Measurements from ENCODE around the gene TMEM132C.

Gene TMEM132C

GRCh38 chr12:128235635-128236417 lies 31.1 kb upstream of the TMEM132C start:
- Histone ChIP-seq H2AFZ (ENCODE audit: low read depth, low read length, severe bottlenecking) (no peak overlapping the region), H3F3A (ENCODE audit: insufficient read depth) (no peaks in the 10 kb centered on the region), H3K27ac (ENCODE audit: low read depth, low read length) (no peak overlapping the region), H3K9ac (ENCODE audit: low read length) (no peak overlapping the region), H3K9me3 (ENCODE audit: insufficient read depth, low read length) (no peaks in the 10 kb centered on the region), H3K4me3 (ENCODE audit: insufficient read depth, low read length, poor library complexity, severe bottlenecking) (no peak overlapping the region), H3K36me3 (ENCODE audit: low read length) (no peaks in the 10 kb centered on the region), H3K4me2 (ENCODE audit: low read depth, low read length, poor library complexity, severe bottlenecking) (no peak overlapping the region), H3K79me2 (ENCODE audit: insufficient read depth, low read length) (no peaks in the 10 kb centered on the region), H3K9me2 (replicated peaks; ENCODE audit: insufficient read depth, low read length) (no peaks in the 10 kb centered on the region), H4K20me1 (ENCODE audit: low read depth, low read length) (no peaks in the 10 kb centered on the region), H3K27me3 (ENCODE audit: low read length) (no peaks in the 10 kb centered on the region)
- no peak for TF ChIP-seq CTCF (IDR thresholded peaks at IDR 0.05; ENCODE audit: insufficient read depth, low read length, poor library complexity, severe bottlenecking)
- no peak for TF ChIP-seq EZH2phosphoT487 (conservative IDR thresholded peaks at IDR 0.05; ENCODE audit: low read length)

GRCh38 chr12:128236525-128236924 lies 30.4 kb upstream of the TMEM132C start:
- H3K79me2 ChIP-seq (ENCODE audit: insufficient read depth, low read length): no peaks in the 10 kb centered on the region
- no peak overlapping the region for H3K9ac ChIP-seq (ENCODE audit: low read length)
- H3K9me3 ChIP-seq (ENCODE audit: insufficient read depth, low read length): no peaks in the 10 kb centered on the region
- TF ChIP-seq EZH2phosphoT487 (conservative IDR thresholded peaks at IDR 0.05; ENCODE audit: low read length) (no peak), CTCF (IDR thresholded peaks at IDR 0.05; ENCODE audit: insufficient read depth, low read length, poor library complexity, severe bottlenecking) (no peak)
- H3K27me3 ChIP-seq (ENCODE audit: low read length): no peaks in the 10 kb centered on the region
- no peaks in the 10 kb centered on the region for H3K9me2 ChIP-seq (replicated peaks; ENCODE audit: insufficient read depth, low read length)
- H3F3A ChIP-seq (ENCODE audit: insufficient read depth): no peaks in the 10 kb centered on the region
- no peak overlapping the region for H3K4me2 ChIP-seq (ENCODE audit: low read depth, low read length, poor library complexity, severe bottlenecking)
- no peak overlapping the region for H3K4me3 ChIP-seq (ENCODE audit: insufficient read depth, low read length, poor library complexity, severe bottlenecking)
- H3K27ac ChIP-seq (ENCODE audit: low read depth, low read length): no peak overlapping the region
- H2AFZ ChIP-seq (ENCODE audit: low read depth, low read length, severe bottlenecking): no peak overlapping the region
- H4K20me1 ChIP-seq (ENCODE audit: low read depth, low read length): no peaks in the 10 kb centered on the region
- H3K36me3 ChIP-seq (ENCODE audit: low read length): no peaks in the 10 kb centered on the region

- no peaks in the 10 kb centered on the region for H3F3A ChIP-seq (ENCODE audit: insufficient read depth)
- no peaks in the 10 kb centered on the region for H3K9me3 ChIP-seq (ENCODE audit: insufficient read depth, low read length)
- no peak for TF ChIP-seq EZH2phosphoT487 (conservative IDR thresholded peaks at IDR 0.05; ENCODE audit: low read length)
- no peak for TF ChIP-seq CTCF (IDR thresholded peaks at IDR 0.05; ENCODE audit: insufficient read depth, low read length, poor library complexity, severe bottlenecking)
- no peak overlapping the region for H2AFZ ChIP-seq (ENCODE audit: low read depth, low read length, severe bottlenecking)
- no peak overlapping the region for H3K4me3 ChIP-seq (ENCODE audit: insufficient read depth, low read length, poor library complexity, severe bottlenecking)
- H3K79me2 ChIP-seq (ENCODE audit: insufficient read depth, low read length): no peaks in the 10 kb centered on the region
- no peaks in the 10 kb centered on the region for H3K27me3 ChIP-seq (ENCODE audit: low read length)
- H3K27ac ChIP-seq (ENCODE audit: low read depth, low read length): no peak overlapping the region
- no peaks in the 10 kb centered on the region for H3K36me3 ChIP-seq (ENCODE audit: low read length)
- H3K9me2 ChIP-seq (replicated peaks; ENCODE audit: insufficient read depth, low read length): no peaks in the 10 kb centered on the region
- no peaks in the 10 kb centered on the region for H4K20me1 ChIP-seq (ENCODE audit: low read depth, low read length)
- H3K9ac ChIP-seq (ENCODE audit: low read length): no peak overlapping the region
- H3K4me2 ChIP-seq (ENCODE audit: low read depth, low read length, poor library complexity, severe bottlenecking): no peak overlapping the region
Measured at GRCh38 chr12:128240745-128241144, 26.2 kb upstream of the TMEM132C start.
